Activated CD8-positive, alpha-beta memory T cell treated with anti-CD3 and anti-CD28 coated beads for 36 hours (primary cell): ENCODE results near the gene NCKAP5L. TPM values are rescaled to one million over a fixed set of nuclear protein-coding genes. Genes with fewer than 3 reads are reported as not detected.
"Not testable (repeated sequence)": the region's sequence is repeated elsewhere in the genome, so short reads cannot be mapped to it uniquely, and the experiment has no call there.

ENCODE experiments used
- CTCF ChIA-PET: fragments of 350-600 bp; sonication (Branson Sonifier 250); formaldehyde crosslinking; loops from one replicate; lab custom pipeline; 2021; ENCODE audit warnings: antibody characterized with exemption; lab: Charles Lee
- POLR2A ChIA-PET: fragments of 350-600 bp; sonication (Branson Sonifier 250); formaldehyde crosslinking; loops from one replicate; lab custom pipeline; 2021; ENCODE audit warnings: antibody characterized with exemption; lab: Charles Lee
- total RNA-seq, 2 experiments: library from RNA; stranded (reverse); gene quantifications; one replicate each; pipeline ENCODE4 v1.2.3, GENCODE V29; 2021

The NCKAP5L gene
- total RNA-seq, 2 experiments from 2014 or later: 5.3 to 5.4 TPM

DNA sequence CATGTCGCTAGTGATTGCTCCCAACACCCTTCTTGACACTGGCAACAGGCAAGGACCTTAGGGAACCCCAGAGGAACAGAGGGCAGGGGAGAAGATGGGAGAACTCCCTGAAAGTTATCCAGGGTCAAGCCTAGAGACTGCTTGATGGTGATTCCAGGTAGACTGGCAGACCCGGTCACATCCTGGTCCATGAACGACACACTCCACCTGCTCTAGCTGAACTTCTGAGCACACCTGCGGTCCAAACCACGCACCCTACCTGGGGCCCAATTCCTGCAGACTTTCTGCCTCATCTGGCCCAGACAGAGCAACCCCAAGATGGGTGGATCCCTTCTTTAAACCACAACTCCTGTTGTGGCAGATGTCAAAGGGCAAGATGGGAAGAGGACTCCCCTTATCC is 34.2 kb downstream of the NCKAP5L start:
- POLR2A ChIA-PET: no interaction called here
- CTCF ChIA-PET: no interaction called here

- ChIA-PET CTCF (no interaction called here), POLR2A (no interaction called here)
Measured at GRCh38 chr12:49793620-49794019, 34.6 kb downstream of the NCKAP5L start.

- POLR2A ChIA-PET: no interaction called here
- CTCF ChIA-PET: no interaction called here
Measured at GRCh38 chr12:49792976-49793580, 35.1 kb downstream of the NCKAP5L start.

GRCh38 chr12:49792181-49792970 is 35.8 kb downstream of the NCKAP5L start:
- CTCF ChIA-PET: no interaction called here
- POLR2A ChIA-PET: no interaction called here

- ChIA-PET POLR2A (no interaction called here), CTCF (no interaction called here)
Measured at GRCh38 chr12:49791700-49792099, 36.5 kb downstream of the NCKAP5L start.

- POLR2A ChIA-PET: no interaction called here
- CTCF ChIA-PET: no interaction called here
Measured at GRCh38 chr12:49790741-49791555, 37.3 kb downstream of the NCKAP5L start.

- CTCF ChIA-PET: no interaction called here
- POLR2A ChIA-PET: no interaction called here
Measured at GRCh38 chr12:49789992-49790391, 38.2 kb downstream of the NCKAP5L start.

DNA sequence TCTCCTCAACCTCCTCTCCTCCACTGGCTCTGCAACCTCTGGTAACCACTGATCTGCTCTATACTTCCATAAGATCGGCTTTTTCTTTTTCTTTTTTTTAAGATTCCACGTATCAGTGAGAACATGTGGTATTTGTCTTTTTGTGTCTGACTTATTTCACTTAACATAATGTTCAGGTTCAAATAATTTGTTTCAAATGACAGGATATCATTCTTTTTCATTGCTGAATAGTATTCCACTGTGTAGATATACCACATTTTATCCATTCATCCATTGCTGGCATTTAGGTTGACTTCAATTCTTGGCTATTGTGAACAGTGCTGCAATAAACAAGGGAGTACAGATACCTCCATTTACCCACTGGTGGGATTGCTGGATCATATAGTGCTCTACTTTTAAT is 40.5 kb downstream of the NCKAP5L start:
- POLR2A ChIA-PET: no interaction called here

GRCh38 chr12:49784756-49785409 is 43.3 kb downstream of the NCKAP5L start:
- ChIA-PET CTCF (no interaction called here), POLR2A (no interaction called here)

More for the DNA sequence above, 40.5 kb downstream of the NCKAP5L start:
- CTCF ChIA-PET: interaction anchor here (0.8 kb wide), 1 partner anchor 49 kb away, joined by 5 read pairs; no protein-coding TSS in a partner anchor

- POLR2A ChIA-PET: no interaction called here
- CTCF ChIA-PET: interaction anchor here (1.2 kb wide), 1 partner anchor 12 kb away, joined by 4 read pairs; no protein-coding TSS in a partner anchor
Measured at GRCh38 chr12:49783917-49784676, 44.1 kb downstream of the NCKAP5L start.

DNA sequence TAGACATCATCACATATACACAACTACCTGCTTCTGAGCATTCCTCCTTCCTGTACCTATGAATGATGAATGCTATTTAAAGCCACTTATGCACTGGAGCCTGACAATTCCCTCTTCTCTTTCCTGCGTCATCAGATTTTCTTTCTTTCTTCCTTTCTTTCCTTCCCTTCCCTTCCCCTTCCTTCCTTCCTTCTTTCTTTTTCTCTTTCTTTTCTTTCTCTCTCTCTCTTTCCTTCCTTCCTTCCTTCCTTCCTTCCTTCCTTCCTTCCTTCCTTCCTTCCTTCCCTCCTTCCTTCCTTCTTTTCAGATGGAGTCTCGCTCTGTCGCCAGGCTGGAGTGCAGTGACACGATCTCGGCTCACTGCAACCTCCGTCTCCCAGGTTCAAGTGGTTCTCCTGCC is 47.3 kb downstream of the NCKAP5L start:
- POLR2A ChIA-PET: not testable (repeated sequence)
- CTCF ChIA-PET: interaction anchor here (1.4 kb wide), 1 partner anchor 39 kb away, joined by 6 read pairs; the partner anchor contains the start of gene TMBIM6

DNA sequence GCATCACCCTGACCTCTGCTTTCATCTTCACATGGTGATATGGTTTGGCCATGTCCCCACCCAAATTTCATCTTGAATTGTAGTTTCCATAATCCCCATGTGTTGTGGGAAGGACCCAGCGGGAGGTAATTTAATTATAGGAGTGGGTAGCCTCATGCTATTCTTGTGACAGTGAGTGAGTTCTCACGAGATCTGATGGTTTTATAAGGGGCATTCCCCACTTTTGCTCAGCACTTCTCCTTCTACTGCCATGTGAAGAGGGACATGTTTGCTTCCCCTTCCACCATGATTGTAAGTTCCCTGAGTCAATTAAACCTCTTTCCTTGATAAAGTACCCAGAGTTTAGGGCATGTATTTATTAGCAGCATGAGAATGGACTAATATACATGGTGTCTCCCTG is 48.6 kb downstream of the NCKAP5L start:
- CTCF ChIA-PET: interaction anchor here (1.4 kb wide), 1 partner anchor 38 kb away, joined by 6 read pairs; the partner anchor contains the start of gene TMBIM6
- POLR2A ChIA-PET: no interaction called here

GRCh38 chr12:49777800-49778748 is 50.1 kb downstream of the NCKAP5L start:
- ChIA-PET CTCF (interaction anchor here (0.6 to 2.4 kb wide), 31 partner anchors 9 to 559 kb away, joined by 3 to 17 read pairs (median 4); partner anchors contain the start of genes NCKAP5L and TMBIM6), POLR2A (interaction anchor here (1.5 kb wide), 1 partner anchor 37 kb away, joined by 6 read pairs; the partner anchor contains the start of gene TMBIM6)

DNA sequence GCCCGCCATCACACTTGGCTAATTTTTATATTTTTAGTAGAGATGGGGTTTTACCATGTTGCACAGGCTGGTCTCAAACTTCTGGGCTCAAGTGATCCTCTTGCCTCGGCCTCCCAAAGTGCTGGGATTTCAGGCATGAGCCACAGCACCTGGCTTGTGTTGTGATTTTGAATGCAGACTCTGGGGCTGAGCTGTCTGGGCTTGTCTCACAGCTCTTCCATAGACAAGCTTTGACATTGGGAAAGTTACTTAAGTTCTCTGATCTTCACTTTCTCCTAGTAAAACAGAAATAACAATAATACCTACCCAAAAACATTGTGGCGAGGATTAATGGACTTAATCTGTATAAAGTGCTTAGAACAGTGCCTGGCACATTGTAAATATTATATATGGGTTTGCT is 50.9 kb downstream of the NCKAP5L start:
- CTCF ChIA-PET: interaction anchor here (0.6 to 2.4 kb wide), 30 partner anchors 9 to 272 kb away, joined by 3 to 17 read pairs (median 4); partner anchors contain the start of genes NCKAP5L and TMBIM6
- POLR2A ChIA-PET: interaction anchor here (0.7 to 1.5 kb wide), 2 partner anchors 36 to 128 kb away, joined by 3 to 6 read pairs; partner anchors contain the start of gene TMBIM6

GRCh38 chr12:49776858-49777257 is 51.4 kb downstream of the NCKAP5L start:
- ChIA-PET CTCF (interaction anchor here (0.8 to 2.4 kb wide), 13 partner anchors 10 to 273 kb away, joined by 3 to 17 read pairs (median 7); partner anchors contain the start of gene TMBIM6), POLR2A (interaction anchor here (0.7 to 1.5 kb wide), 2 partner anchors 36 to 128 kb away, joined by 3 to 6 read pairs; partner anchors contain the start of gene TMBIM6)

DNA sequence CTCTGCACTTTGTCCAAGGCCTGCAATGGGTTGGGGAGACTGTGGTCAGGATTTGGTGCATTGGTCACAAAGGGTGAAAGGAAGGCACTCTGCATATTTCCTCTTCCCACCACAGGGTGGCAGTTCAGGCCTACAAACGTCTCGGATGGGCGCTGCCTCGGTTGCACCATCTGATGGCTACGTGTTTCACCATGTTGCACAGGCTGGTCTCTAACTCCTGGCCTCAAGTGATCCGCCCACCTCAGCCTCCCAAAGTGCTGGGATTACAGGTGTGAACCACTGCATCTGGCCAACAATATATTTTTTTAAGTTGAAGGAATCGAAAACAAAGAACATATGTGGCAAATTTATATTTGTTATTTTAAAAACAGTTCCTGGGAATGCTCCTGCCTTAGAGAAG is 51.8 kb downstream of the NCKAP5L start:
- POLR2A ChIA-PET: no interaction called here
- CTCF ChIA-PET: interaction anchor here (1.0 to 2.4 kb wide), 6 partner anchors 9 to 273 kb away, joined by 3 to 17 read pairs (median 6); no protein-coding TSS in a partner anchor

DNA sequence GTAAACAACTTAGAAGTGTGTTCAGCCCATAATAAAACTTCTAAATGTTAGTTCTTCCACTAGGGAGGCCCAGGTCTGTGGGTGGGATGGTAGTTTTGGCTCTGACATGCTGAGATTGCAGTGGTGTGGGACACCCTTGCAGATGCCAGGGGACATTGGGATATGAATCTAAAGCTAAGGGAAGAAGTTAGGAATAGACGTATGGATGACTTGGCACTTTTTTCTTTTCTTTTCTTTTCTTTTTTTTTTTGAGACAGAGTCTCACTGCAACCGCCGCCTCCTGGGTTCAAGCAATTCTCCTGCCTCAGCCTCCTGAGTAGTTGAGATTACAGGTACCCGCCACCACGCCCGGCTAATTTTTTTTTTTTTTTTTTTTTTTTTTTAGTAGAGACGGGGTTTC is 55.1 kb downstream of the NCKAP5L start:
- POLR2A ChIA-PET: not testable (repeated sequence)
- CTCF ChIA-PET: interaction anchor here (2.3 kb wide), 1 partner anchor 65 kb away, joined by 8 read pairs; no protein-coding TSS in a partner anchor
